Lower lobe of right lung (tissue), 2 donors: Measurements from ENCODE around the gene SULF2. TPM values are rescaled to one million over a fixed set of nuclear protein-coding genes. Genes with fewer than 3 reads are reported as not detected.

ENCODE experiments used
- ATAC-seq, 2 donors: fragments of 200-7000 bp; cut with Tn5 transposase; one replicate each; pipeline ENCODE4 v1.9.1; 2020 to 2022; ENCODE audit warnings: mild to moderate bottlenecking in 2 of 2, moderate library complexity in 2 of 2
- DNase-seq: peaks from one replicate; pipeline ENCODE4 v3.0.0-alpha.2; 2020
- H3K27ac ChIP-seq: fragments of 200-600 bp; one replicate; pipeline ENCODE4 v1.8.0; 2022
- H3K27me3 ChIP-seq: fragments of 200-600 bp; one replicate; pipeline ENCODE4 v1.8.0; 2022; ENCODE audit warnings: low read depth
- H3K36me3 ChIP-seq: fragments of 200-600 bp; one replicate; pipeline ENCODE4 v1.8.0; 2022; ENCODE audit warnings: mild to moderate bottlenecking
- H3K4me1 ChIP-seq: fragments of 200-600 bp; one replicate; pipeline ENCODE4 v1.8.0; 2022
- H3K4me3 ChIP-seq: fragments of 200-600 bp; one replicate; pipeline ENCODE4 v1.8.0; 2022; ENCODE audit warnings: mild to moderate bottlenecking
- H3K9me3 ChIP-seq: fragments of 200-600 bp; one replicate; pipeline ENCODE4 v1.8.0; 2022
- intact Hi-C: fragments of 100-400 bp; cut with DNase I; formaldehyde crosslinking; loops from one replicate; pipeline ENCODE4 v1.11.0; 2022
- total RNA-seq: library from RNA; stranded (reverse); fragmentation: NEBNext Ultra II Directional; extraction: Animal tissue kit (Norgen Biotek cat#: 25700); gene quantifications from one replicate; pipeline ENCODE4 v1.2.1, GENCODE V29; 2021
- TF ChIP-seq, protein P1 (sequence below): fragments of 200-600 bp; IDR thresholded peaks from one replicate; pipeline ENCODE4 v1.8.0; 2022; ENCODE audit warnings: antibody characterized with exemption, mild to moderate bottlenecking
- donor health status: DM: no; HTN: yes; CAD: no; lungs with severe emphysema.

SULF2 gene
- total RNA-seq, 1 donor from 2014 or later: 34.6 TPM

DNA sequence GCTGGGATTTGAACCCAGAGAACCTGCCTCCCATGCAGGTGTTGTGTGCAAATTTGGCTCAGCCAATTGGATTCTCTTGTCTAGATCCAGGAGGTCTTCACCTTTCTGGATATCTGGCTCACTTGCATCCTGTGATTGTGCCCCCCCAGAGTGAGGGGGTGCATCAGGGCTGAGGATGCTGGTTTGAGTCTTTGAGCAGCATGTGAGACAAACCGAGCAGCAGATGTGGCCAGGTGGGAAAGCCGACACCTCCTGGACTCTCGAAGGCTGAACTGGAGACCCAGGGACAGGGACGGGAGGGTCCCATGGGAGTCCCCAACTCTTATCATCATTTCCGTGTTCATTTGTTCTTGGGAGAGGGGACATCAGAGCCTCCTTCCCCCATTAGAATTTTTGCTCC lies 30.6 kb upstream of the SULF2 start:
- Histone ChIP-seq H3K4me1 (no peaks in the 10 kb centered on the region), H3K9me3 (no peaks in the 10 kb centered on the region), H3K36me3 (no peaks in the 10 kb centered on the region), H3K4me3 (no peak overlapping the region), H3K27ac (no peak overlapping the region), H3K27me3 (peaks cover 42% of the 10 kb centered on the region)
- TF ChIP-seq, protein P1, sequence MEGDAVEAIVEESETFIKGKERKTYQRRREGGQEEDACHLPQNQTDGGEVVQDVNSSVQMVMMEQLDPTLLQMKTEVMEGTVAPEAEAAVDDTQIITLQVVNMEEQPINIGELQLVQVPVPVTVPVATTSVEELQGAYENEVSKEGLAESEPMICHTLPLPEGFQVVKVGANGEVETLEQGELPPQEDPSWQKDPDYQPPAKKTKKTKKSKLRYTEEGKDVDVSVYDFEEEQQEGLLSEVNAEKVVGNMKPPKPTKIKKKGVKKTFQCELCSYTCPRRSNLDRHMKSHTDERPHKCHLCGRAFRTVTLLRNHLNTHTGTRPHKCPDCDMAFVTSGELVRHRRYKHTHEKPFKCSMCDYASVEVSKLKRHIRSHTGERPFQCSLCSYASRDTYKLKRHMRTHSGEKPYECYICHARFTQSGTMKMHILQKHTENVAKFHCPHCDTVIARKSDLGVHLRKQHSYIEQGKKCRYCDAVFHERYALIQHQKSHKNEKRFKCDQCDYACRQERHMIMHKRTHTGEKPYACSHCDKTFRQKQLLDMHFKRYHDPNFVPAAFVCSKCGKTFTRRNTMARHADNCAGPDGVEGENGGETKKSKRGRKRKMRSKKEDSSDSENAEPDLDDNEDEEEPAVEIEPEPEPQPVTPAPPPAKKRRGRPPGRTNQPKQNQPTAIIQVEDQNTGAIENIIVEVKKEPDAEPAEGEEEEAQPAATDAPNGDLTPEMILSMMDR: no peak
- intact Hi-C loops: no loop called here
- no peak for ATAC-seq
- no peak for DNase-seq

DNA sequence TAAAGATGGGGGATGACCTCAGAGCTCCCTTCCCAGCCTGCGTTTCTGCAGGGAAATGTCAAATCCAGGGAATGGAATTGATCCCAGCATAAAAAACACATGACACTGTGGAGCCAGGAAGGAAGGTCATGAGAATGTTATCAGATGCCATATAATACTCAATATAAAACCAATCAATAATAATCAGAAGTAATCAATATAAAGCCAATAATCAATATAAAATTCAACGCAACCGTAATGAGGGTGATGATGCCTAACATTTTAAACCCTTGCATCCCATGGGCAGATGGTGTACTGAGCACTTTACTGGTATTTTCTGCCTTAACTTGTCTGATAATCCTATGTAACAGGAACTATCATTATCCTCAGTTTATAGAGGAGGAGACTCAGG lies 30.1 kb upstream of the SULF2 start:
- TF ChIP-seq, protein P1: no peak
- intact Hi-C loops: no loop called here
- H3K27me3 ChIP-seq: peaks cover 46% of the 10 kb centered on the region

DNA sequence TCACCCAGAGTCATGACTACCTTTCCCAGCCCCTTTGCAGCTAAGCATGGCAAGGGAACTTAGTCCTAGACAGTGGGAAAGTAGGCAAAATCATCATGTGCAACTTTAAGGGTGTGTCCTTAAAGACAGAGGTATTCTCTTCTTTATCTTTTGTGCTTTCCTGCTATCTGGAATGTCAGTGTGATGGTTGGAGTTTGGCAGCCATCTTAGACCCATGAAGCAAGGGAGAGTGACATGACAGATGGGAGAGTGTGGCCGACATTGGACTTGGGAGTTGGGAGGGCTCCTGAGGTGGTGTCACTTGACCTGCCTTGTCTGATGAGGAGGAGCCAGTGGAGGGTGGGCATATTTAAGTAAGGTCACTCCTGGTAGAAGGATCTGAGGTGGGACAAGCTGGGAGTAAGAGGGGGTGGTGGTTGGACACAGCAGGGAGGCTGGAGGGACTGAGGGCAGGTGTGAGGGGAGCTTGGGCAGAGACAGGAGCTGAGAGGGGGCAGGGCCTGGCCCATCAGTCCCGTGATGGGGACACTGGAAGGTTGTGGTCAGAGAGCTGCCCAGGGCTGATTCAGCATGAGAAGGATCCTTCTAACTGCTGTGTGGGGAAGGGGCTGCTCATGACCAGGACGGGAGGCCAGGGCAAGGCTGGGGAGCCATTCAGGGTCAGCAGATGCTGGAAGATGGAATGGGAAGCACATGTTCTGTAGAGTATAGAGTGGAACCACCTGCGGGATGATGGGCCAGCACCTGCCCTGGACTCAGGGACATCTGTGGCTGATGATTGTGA lies 29.5 kb upstream of the SULF2 start:
- no peak for DNase-seq
- Histone ChIP-seq H3K27ac (no peak overlapping the region), H3K36me3 (no peaks in the 10 kb centered on the region), H3K4me1 (no peaks in the 10 kb centered on the region), H3K9me3 (no peaks in the 10 kb centered on the region), H3K27me3 (peaks cover 51% of the 10 kb centered on the region), H3K4me3 (no peak overlapping the region)
- TF ChIP-seq, protein P1: no peak
- no peak for ATAC-seq
- intact Hi-C loops: no loop called here

More for the DNA sequence above, 30.1 kb upstream of the SULF2 start:
- ATAC-seq: no peak
- Histone ChIP-seq H3K4me1 (no peaks in the 10 kb centered on the region), H3K9me3 (no peaks in the 10 kb centered on the region), H3K36me3 (no peaks in the 10 kb centered on the region), H3K27ac (no peak overlapping the region), H3K4me3 (no peak overlapping the region)
- no peak for DNase-seq

DNA sequence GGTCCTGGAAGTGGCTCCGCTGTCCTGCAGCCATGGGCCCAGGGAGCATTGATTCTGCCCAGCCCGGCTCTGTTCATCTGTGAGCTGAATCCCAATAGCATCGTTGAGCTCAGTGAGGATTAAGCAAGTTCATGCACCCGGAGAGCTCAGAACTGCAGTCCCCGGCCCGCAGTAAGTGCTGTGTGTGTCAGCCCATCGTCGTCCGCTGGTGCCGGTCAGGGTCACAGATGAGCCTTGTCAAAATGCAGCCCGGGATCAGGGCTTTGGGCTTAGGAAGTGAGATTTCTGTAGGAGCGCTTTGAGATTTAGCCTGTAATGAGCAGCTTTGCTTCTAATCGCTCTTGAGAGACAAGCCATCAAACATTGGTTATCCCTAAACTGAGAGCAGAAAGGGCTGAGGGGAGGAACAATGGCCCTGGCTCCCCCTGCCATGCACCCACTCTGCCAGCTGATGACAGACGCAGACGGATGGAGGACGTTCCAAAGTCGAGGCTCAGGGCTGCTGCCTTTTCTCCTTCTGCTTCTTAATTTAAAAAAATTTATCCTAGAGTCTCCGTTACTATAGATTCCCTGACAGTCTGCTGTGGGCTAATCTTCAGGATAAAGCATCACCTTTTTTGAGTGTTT lies 25.6 kb upstream of the SULF2 start:
- intact Hi-C loops: no loop called here
- ATAC-seq: no peak
- TF ChIP-seq, protein P1: no peak

DNA sequence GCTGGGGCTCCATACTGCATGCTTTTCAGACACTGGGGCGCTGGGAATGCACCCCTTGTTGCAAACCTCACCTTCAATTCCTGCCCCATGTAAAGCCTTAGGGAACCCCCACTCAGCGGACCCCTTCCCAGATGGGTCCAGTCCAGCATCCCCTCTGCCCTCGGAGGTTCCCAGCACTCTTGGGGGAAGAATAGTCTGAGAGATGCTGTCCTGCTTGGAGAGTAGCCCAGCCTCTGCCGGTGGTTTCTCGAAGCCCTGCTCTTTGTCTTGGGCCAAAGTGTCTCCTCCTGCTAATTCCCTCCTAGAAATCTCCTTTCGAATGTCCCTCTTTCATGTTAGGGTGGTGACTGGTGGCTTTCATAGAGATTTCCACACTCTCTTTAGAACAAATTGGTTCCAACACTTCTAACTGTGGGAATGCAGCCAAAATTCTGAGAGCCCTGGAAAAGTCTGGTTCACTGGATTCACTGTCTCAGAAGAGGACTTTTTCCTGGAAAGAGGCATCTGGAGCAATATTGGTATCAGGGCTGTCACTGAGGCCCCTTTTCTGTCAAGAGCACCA lies 24.9 kb upstream of the SULF2 start:
- Histone ChIP-seq H3K36me3 (no peaks in the 10 kb centered on the region), H3K4me1 (no peaks in the 10 kb centered on the region), H3K4me3 (no peak overlapping the region), H3K27me3 (peaks cover 60% of the 10 kb centered on the region), H3K9me3 (no peaks in the 10 kb centered on the region), H3K27ac (no peak overlapping the region)
- DNase-seq (no peak), ATAC-seq (no peak)
- TF ChIP-seq, protein P1: no peak
- intact Hi-C loops: no loop called here

More for the DNA sequence above, 25.6 kb upstream of the SULF2 start:
- no peak for DNase-seq
- Histone ChIP-seq H3K27ac (no peak overlapping the region), H3K9me3 (no peaks in the 10 kb centered on the region), H3K4me3 (no peak overlapping the region), H3K4me1 (no peaks in the 10 kb centered on the region), H3K27me3 (peaks cover 58% of the 10 kb centered on the region), H3K36me3 (no peaks in the 10 kb centered on the region)
